GM18861 (cell line): ENCODE results near the gene COX6B2.
"Not testable (repeated sequence)": the region's sequence is repeated elsewhere in the genome, so short reads cannot be mapped to it uniquely, and the experiment has no call there.

Experiments
- ATAC-seq: cut with Tn5 transposase; IDR thresholded peaks from one replicate; pipeline ENCODE4 v1.9.1; 2021; ENCODE audit not compliant: unreplicated experiment

COX6B2 gene

GRCh38 chr19:55354698-55355212 lies at the start of gene COX6B2:
TSS of gene COX6B2 (minus strand) at chr19:55354719. CDS start at chr19:55354521, 198 bp downstream.
- ATAC-seq = no peak

GRCh38 chr19:55402509-55402908 lies 48.0 kb upstream of the COX6B2 start:
- no peak for ATAC-seq

GRCh38 chr19:55401390-55401789 lies 46.9 kb upstream of the COX6B2 start:
- not testable (repeated sequence) for ATAC-seq

GRCh38 chr19:55400281-55401087 lies 46.0 kb upstream of the COX6B2 start:
- no peak for ATAC-seq

- no peak for ATAC-seq
Observed at GRCh38 chr19:55398200-55398925, 43.8 kb upstream of the COX6B2 start.

- ATAC-seq = no peak
Observed at GRCh38 chr19:55392820-55393761, 38.6 kb upstream of the COX6B2 start.

- no peak for ATAC-seq
Observed at GRCh38 chr19:55391702-55392615, 37.4 kb upstream of the COX6B2 start.

GRCh38 chr19:55391191-55391670 lies 36.7 kb upstream of the COX6B2 start:
- ATAC-seq = no peak

GRCh38 chr19:55390461-55390880 lies 36.0 kb upstream of the COX6B2 start:
- ATAC-seq = no peak

GRCh38 chr19:55389386-55390317 lies 35.1 kb upstream of the COX6B2 start:
- ATAC-seq = no peak

- ATAC-seq = no peak
Observed at GRCh38 chr19:55387736-55388497, 33.4 kb upstream of the COX6B2 start.

GRCh38 chr19:55386493-55386971 lies 32.0 kb upstream of the COX6B2 start:
- ATAC-seq = no peak

GRCh38 chr19:55385724-55386492 lies 31.4 kb upstream of the COX6B2 start, which contains the start of gene RPL28:
TSS of gene RPL28 (plus strand) at chr19:55385932. CDS start at chr19:55386358, 426 bp downstream.
- peak; percentile 55 for ATAC-seq

GRCh38 chr19:55384920-55385723 lies 30.6 kb upstream of the COX6B2 start:
- ATAC-seq = peak; percentile 51

- no peak for ATAC-seq
Observed at GRCh38 chr19:55384131-55384919, 29.8 kb upstream of the COX6B2 start, which contains the start of gene TMEM238. TSS of gene TMEM238 (minus strand) at chr19:55384292. CDS start at chr19:55384259, 33 bp downstream.
